Measurements from ENCODE around the gene CTSC. TPM values are rescaled to one million over a fixed set of nuclear protein-coding genes. Genes with fewer than 3 reads are reported as not detected.

CTSC gene
- total and polyA plus RNA-seq, 12 donors: 44.6 to 230 (median 121) TPM

DNA sequence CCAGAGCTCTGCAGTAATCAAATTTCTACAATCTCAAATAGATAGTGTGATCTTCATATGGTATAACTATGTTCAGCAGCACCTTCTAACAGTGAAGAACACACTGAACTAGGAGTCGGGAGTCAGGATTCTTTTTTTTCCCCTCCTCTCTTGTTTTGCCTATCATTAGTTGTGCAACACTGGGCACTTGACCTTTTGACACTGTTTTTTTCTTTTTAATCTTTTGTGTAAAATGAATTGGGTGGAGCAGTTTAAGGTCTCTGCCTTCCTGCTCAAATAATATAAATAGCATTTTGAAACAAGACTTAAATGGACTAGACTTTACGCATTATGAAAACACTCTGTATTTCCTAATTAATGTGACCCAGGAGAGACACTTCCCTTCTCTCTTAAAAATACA lies 39.7 kb downstream of the CTSC start:
- TF ChIP-seq, protein P1, sequence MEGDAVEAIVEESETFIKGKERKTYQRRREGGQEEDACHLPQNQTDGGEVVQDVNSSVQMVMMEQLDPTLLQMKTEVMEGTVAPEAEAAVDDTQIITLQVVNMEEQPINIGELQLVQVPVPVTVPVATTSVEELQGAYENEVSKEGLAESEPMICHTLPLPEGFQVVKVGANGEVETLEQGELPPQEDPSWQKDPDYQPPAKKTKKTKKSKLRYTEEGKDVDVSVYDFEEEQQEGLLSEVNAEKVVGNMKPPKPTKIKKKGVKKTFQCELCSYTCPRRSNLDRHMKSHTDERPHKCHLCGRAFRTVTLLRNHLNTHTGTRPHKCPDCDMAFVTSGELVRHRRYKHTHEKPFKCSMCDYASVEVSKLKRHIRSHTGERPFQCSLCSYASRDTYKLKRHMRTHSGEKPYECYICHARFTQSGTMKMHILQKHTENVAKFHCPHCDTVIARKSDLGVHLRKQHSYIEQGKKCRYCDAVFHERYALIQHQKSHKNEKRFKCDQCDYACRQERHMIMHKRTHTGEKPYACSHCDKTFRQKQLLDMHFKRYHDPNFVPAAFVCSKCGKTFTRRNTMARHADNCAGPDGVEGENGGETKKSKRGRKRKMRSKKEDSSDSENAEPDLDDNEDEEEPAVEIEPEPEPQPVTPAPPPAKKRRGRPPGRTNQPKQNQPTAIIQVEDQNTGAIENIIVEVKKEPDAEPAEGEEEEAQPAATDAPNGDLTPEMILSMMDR (IDR thresholded peaks at IDR 0.05): no peak
- TF ChIP-seq POLR2A (IDR thresholded peaks at IDR 0.05): no peak
- no peaks in the 10 kb centered on the region for H3K9me3 ChIP-seq (replicated peaks in 1 of 3)
- DNase-seq: no peak
- intact Hi-C loops (cut with DNase I): no loop called here
- H3K4me3 ChIP-seq: no peak overlapping the region
- WGBS, 4 donors: 19 to 33% (median 23%) methylated on average over 2 of the region's 2 CpGs
- H3K36me3 ChIP-seq (replicated peaks in 1 of 2): no peaks in the 10 kb centered on the region
- no peak overlapping the region for H3K27ac ChIP-seq
- no peaks in the 10 kb centered on the region for H3K27me3 ChIP-seq
- peaks cover 8 to 18% of the 10 kb centered on the region in 2 donors for H3K4me1 ChIP-seq (replicated peaks in 1 of 2)

DNA sequence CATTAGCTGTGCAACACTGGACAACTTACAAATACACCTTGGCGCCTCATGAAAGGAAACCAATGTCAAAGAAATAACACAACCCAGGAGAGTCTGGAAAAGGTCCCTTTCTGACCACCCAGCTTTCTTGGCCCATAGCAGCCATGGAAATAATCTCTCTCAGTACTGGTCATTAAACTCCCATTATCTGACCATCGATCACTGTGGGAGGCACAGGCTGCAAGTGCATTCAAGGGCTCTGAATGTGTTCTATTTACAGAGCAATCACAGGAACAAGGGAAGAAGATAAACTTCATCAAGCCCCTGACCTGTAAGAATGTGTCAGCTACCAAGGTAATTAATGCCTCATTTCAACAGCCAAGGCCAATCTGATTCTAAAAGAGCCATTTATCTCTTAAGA lies 40.1 kb downstream of the CTSC start:
- no peak overlapping the region for H3K27ac ChIP-seq
- 47 to 56% (median 51%) methylated on average over 2 of the region's 2 CpGs for WGBS, 4 donors
- no peak for DNase-seq
- H3K36me3 ChIP-seq (replicated peaks in 1 of 2): no peaks in the 10 kb centered on the region
- intact Hi-C loops (cut with DNase I): no loop called here
- H3K27me3 ChIP-seq: no peaks in the 10 kb centered on the region
- peaks cover 8 to 22% of the 10 kb centered on the region in 2 donors for H3K4me1 ChIP-seq (replicated peaks in 1 of 2)
- TF ChIP-seq, protein P1 (IDR thresholded peaks at IDR 0.05): no peak
- TF ChIP-seq POLR2A (IDR thresholded peaks at IDR 0.05): no peak
- no peak overlapping the region for H3K4me3 ChIP-seq
- no peaks in the 10 kb centered on the region for H3K9me3 ChIP-seq (replicated peaks in 1 of 3)

DNA sequence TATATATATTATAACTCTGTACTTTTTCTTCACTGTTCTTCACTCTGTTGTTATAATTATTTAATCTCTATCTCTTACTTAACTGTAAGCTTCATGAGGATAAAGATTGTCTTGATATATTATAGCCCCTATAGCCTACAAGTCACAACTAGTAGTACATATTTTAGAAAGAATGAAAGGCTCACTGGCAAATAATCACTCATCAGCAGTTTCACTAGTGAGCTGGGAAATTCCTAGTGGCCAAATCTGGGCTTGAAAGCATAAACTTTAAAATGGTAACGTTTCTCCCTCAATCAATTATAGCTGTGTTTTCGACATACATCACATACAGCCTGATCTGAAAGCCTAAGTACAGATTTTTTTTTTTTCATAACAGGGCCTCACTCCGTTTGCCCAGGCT lies 42.5 kb downstream of the CTSC start:
- H3K4me3 ChIP-seq: no peak overlapping the region
- WGBS, 4 donors: 88 to 94% (median 94%) methylated on average over 3 of the region's 3 CpGs
- DNase-seq: no peak
- no peak overlapping the region for H3K27ac ChIP-seq
- intact Hi-C loops (cut with DNase I): no loop called here
- no peaks in the 10 kb centered on the region for H3K9me3 ChIP-seq (replicated peaks in 1 of 3)
- H3K27me3 ChIP-seq: no peaks in the 10 kb centered on the region
- peaks cover 8 to 25% of the 10 kb centered on the region in 2 donors for H3K4me1 ChIP-seq (replicated peaks in 1 of 2)
- H3K36me3 ChIP-seq (replicated peaks in 1 of 2): no peaks in the 10 kb centered on the region
- TF ChIP-seq POLR2A (IDR thresholded peaks at IDR 0.05): no peak
- TF ChIP-seq, protein P1 (IDR thresholded peaks at IDR 0.05): no peak

DNA sequence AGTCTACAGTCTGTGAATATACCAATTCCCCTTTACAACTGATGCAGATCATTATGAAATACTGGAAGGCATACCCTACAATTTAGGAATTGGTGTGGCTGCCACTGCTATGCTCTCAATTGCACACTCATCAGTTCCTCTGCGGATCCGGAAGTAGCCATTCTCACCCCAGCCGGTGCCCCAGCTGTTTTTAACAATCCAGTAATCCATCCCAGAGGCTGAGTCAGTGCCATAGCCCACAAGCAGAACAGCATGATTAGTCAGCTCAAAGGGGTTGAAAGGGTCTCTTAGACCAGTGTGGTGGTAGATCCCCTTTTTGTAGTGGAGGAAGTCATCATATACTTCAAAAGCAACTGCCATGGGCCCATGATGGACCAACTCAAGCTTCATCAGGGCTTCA lies 43.6 kb downstream of the CTSC start:
- no peaks in the 10 kb centered on the region for H3K9me3 ChIP-seq (replicated peaks in 1 of 3)
- no peak for TF ChIP-seq POLR2A (IDR thresholded peaks at IDR 0.05)
- TF ChIP-seq, protein P1 (IDR thresholded peaks at IDR 0.05): no peak
- DNase-seq: peak in 3 of 7 donors; percentile 15 to 27 (median 25)
- peaks cover 8 to 25% of the 10 kb centered on the region in 2 donors for H3K4me1 ChIP-seq (replicated peaks in 1 of 2)
- no peaks in the 10 kb centered on the region for H3K36me3 ChIP-seq (replicated peaks in 1 of 2)
- H3K27me3 ChIP-seq: no peaks in the 10 kb centered on the region
- intact Hi-C loops (cut with DNase I): no loop called here
- no peak overlapping the region for H3K27ac ChIP-seq
- H3K4me3 ChIP-seq: no peak overlapping the region
- 80 to 100% (median 93%) methylated on average over 3 of the region's 3 CpGs for WGBS, 4 donors
